IPS-NIHi7 (cell line): ENCODE data around the gene GLI2.

ENCODE experiments used
- DNase-seq: peaks from one replicate; pipeline ENCODE4 v3.0.0; 2012; ENCODE audit warnings: mixed read lengths; ENCODE audit errors: extremely low spot score

GLI2 gene

GRCh38 chr2:120738117-120738516 is 2.4 kb downstream of the GLI2 start:
- DNase-seq: no peak

GRCh38 chr2:120738786-120739437 is 3.2 kb downstream of the GLI2 start:
- no peak for DNase-seq

- no peak for DNase-seq
Measured at GRCh38 chr2:120739438-120740090, 3.9 kb downstream of the GLI2 start.

GRCh38 chr2:120740375-120740764 is 4.7 kb downstream of the GLI2 start:
- DNase-seq: no peak

GRCh38 chr2:120740765-120741524 is 5.3 kb downstream of the GLI2 start:
- DNase-seq: peak; percentile 71

- no peak for DNase-seq
Measured at GRCh38 chr2:120741571-120742561, 6.2 kb downstream of the GLI2 start.

- no peak for DNase-seq
Measured at GRCh38 chr2:120743657-120744056, 8.0 kb downstream of the GLI2 start.

GRCh38 chr2:120744817-120745216 is 9.1 kb downstream of the GLI2 start:
- no peak for DNase-seq

- no peak for DNase-seq
Measured at GRCh38 chr2:120745420-120746111, 9.9 kb downstream of the GLI2 start.

- peak; percentile 7 for DNase-seq
Measured at GRCh38 chr2:120746144-120746543, 10.5 kb downstream of the GLI2 start.

GRCh38 chr2:120747281-120747680 is 11.6 kb downstream of the GLI2 start:
- DNase-seq: peak; percentile 10

GRCh38 chr2:120747706-120748105 is 12.0 kb downstream of the GLI2 start:
- DNase-seq: peak; percentile 6

GRCh38 chr2:120748310-120748709 is 12.6 kb downstream of the GLI2 start:
- DNase-seq: peak; percentile 5

GRCh38 chr2:120748741-120749140 is 13.1 kb downstream of the GLI2 start:
- DNase-seq: no peak

- peak; percentile 16 for DNase-seq
Measured at GRCh38 chr2:120749506-120750431, 14.1 kb downstream of the GLI2 start.

GRCh38 chr2:120750488-120751210 is 15.0 kb downstream of the GLI2 start:
- DNase-seq: peak; percentile 5

- DNase-seq: no peak
Measured at GRCh38 chr2:120751553-120751952, 15.9 kb downstream of the GLI2 start.

- no peak for DNase-seq
Measured at GRCh38 chr2:120754067-120754960, 18.6 kb downstream of the GLI2 start.
